ENCODE results near the gene IGFBP2.

IGFBP2 gene

DNA sequence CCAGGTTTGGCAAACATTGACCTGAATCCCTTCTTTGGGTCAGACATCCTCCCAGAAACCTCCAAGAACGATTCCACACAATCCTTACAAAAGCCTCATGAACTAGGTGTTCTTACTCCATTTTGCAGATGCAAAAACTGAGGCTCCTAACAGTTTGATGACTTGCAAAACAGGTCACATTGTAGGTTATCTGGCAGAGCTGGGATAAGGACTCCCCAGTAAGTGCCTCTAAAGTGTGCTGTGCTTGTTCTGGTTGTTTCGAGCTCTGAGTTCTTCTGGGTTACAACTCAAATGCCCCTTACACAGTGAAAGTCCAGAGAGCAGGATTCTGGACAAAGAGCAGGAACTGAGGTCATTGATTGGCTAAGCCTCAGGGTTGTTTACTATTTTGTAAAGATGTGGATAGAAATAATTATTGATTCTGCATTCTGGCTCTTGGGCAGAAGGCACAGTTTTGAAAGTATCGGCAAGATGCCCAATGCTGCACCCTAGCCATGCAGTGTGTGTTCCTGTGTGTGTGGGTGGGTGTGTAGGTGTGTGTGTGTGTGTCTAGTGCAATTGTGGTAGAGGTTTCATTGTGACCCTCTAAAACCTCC lies 17.0 kb upstream of the IGFBP2 start:
- DNase-seq (ENCODE audit: low spot score): no peak
- TF ChIP-seq, protein P1, sequence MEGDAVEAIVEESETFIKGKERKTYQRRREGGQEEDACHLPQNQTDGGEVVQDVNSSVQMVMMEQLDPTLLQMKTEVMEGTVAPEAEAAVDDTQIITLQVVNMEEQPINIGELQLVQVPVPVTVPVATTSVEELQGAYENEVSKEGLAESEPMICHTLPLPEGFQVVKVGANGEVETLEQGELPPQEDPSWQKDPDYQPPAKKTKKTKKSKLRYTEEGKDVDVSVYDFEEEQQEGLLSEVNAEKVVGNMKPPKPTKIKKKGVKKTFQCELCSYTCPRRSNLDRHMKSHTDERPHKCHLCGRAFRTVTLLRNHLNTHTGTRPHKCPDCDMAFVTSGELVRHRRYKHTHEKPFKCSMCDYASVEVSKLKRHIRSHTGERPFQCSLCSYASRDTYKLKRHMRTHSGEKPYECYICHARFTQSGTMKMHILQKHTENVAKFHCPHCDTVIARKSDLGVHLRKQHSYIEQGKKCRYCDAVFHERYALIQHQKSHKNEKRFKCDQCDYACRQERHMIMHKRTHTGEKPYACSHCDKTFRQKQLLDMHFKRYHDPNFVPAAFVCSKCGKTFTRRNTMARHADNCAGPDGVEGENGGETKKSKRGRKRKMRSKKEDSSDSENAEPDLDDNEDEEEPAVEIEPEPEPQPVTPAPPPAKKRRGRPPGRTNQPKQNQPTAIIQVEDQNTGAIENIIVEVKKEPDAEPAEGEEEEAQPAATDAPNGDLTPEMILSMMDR (IDR thresholded peaks at IDR 0.05; ENCODE audit: extremely low read depth, missing control alignments): no peak

DNA sequence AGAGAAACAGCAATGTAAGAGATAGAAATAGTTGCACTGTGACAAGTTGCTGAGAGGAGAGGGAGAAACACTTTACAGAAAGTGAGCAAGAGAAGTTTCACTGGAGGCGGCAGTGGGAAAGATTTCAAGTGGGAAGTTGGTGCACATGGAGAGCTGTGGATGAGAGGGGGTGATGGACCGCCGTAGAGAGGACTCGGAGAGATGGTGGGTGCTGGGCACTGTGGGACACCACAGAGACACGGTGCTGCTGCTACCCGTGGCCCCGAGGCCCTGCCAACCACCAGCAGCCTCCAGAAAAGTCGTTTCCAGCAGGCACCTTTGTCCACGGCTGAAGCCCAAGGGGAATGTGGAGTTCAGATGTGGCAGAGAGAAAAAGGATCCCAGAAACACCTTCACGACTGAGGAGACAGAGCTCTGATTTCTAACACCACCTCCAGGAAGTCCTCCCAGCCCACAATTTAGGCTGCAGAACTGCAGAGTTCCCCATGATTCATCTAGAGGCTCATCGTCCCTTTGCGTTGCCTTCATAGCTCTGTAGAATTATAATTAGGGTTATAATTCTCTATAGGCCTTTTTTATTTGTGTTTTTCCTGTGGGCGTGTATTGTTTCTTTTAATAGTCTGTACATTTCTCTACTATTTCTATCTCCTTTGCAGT lies 15.9 kb upstream of the IGFBP2 start:
- TF ChIP-seq, protein P1 (IDR thresholded peaks at IDR 0.05; ENCODE audit: extremely low read depth, missing control alignments): no peak
- DNase-seq (ENCODE audit: low spot score): no peak

- TF ChIP-seq, protein P1 (IDR thresholded peaks at IDR 0.05; ENCODE audit: extremely low read depth, missing control alignments): no peak
- no peak for DNase-seq (ENCODE audit: low spot score)
Measured at GRCh38 chr2:216618785-216619184, 14.4 kb upstream of the IGFBP2 start.

DNA sequence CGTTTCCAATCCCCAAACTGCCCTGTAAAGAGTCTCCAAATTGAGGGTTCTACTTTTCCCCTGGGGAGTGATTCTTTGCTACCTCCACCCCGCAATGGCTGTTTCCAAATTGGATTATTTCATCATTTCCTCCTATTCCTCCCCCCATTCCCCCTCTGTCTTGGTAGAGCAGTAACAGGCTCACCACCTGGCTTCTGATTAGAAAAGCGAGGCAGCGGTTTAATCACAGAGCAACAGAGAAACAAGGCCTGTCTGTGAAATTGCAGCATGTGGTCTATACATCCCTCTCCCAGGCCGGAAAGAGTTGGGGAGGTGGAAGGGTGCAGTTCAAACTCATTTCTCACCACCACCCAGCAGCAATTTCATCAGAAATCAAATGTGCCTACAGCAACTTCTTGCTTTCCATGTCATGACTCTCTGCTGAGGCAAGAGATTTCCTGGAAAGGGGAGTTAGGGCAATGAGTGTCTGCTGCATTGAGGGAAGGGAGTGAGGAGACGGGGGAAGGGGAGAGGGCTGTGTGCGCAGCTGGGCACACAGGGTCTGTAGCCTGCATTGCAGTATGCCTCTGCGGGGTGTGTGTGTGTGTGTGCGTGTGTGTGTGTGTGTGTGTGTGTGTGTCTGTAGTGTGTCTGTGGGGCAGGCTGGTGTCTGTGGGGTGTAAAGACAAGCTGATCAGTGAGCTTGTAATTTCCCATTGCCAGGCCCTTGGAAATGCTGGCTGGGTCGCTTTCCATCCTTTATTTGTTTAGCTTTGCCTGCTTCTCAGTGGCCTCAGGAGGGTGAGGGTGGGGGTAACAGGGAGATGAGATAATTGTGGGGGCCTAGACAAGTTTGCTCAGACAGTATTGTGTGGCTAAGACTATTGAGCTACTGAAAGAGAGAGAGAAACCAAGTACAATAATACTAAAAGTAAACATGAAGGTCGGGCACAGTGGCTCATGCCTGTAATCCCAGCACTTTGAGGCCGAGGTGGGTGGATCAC lies 13.5 kb upstream of the IGFBP2 start:
- no peak for DNase-seq (ENCODE audit: low spot score)
- TF ChIP-seq, protein P1 (IDR thresholded peaks at IDR 0.05; ENCODE audit: extremely low read depth, missing control alignments): no peak

GRCh38 chr2:216620786-216621185 lies 12.4 kb upstream of the IGFBP2 start:
- TF ChIP-seq, protein P1 (IDR thresholded peaks at IDR 0.05; ENCODE audit: extremely low read depth, missing control alignments): no peak
- no peak for DNase-seq (ENCODE audit: low spot score)

DNA sequence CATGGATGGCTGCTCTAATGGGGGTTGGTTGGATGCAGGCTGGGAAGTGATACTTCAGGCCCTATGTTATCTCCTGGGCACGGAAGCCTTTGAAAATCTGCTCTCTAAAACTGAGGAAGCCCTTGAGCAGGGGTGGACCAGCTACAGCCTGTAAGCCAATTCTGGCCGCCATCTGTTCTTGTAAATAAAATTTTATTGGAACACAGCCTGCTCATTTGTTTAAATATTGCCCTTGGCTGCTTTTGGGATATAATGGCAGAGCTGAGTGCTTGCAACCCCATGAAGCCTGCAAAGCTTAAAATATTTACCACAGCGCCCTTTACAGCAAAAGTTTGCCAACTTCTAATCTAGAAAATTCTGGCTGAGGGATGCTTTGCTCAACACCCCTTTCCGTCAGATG lies 11.9 kb upstream of the IGFBP2 start:
- DNase-seq (ENCODE audit: low spot score): no peak
- TF ChIP-seq, protein P1 (IDR thresholded peaks at IDR 0.05; ENCODE audit: extremely low read depth, missing control alignments): no peak

GRCh38 chr2:216622526-216622925 lies 10.7 kb upstream of the IGFBP2 start:
- TF ChIP-seq, protein P1 (IDR thresholded peaks at IDR 0.05; ENCODE audit: extremely low read depth, missing control alignments): no peak
- DNase-seq (ENCODE audit: low spot score): no peak
